A673 (cell line): ENCODE data around the gene DRC7.

Experiments
- EZH2 ChIP-seq: fragments of 200-600 bp; sonication (generic); IDR thresholded peaks from 2 replicates; pipeline ENCODE4 v1.6.1; 2017; ENCODE audit warnings: borderline replicate concordance, low read depth, mild to moderate bottlenecking, mixed read lengths, antibody characterized with exemption, low read length; ENCODE audit not compliant: poor library complexity, severe bottlenecking
- TF ChIP-seq, protein P1 (sequence below): fragments of 300-800, 200-600 bp; sonication (generic); conservative IDR thresholded peaks from 2 replicates; pipeline ENCODE4 v1.5.1; 2017; ENCODE audit warnings: low read depth, mild to moderate bottlenecking, antibody characterized with exemption, low read length, moderate library complexity, mixed read lengths

DNA sequence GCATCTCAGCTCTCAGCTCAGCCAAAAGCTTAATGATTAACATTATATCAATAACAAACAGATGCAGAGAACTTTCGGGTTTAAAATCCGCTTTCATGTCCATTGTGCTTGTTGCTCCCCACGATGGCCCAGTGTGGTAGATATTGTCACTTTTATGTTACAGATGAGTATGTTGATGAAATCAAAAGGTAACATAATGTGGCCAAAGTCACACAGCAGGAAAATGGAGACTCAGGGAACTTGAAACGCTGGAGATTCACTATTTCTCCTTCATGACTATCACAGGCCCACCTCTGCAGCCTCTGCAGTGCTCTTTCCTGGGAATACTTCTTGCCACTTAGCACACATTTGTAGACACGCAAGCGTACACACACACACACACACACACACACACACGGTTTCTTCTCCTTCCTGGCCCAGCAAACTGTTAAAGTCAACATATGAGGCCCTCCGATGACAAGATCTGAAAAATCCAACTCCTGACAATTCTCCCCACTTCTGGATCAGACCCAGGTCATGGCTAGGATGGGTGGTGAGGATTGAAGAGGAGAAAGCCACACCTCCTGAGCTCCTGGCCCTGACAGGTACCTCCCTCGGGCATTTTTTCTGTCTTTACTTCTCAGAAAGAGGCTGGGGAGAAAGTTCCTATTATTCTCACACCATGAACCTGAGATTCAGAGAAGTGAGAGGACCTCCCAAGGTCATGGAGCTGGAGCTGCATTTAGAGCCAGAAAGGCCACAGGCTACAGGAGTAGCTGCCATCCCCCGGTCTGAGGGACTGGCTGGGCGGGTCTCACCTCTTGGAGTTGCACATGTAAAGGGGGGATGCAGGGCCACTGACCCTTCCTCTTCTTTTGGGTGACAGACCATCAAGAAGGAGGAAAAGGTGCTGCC lies 9.7 kb downstream of the DRC7 start:
- TF ChIP-seq, protein P1, sequence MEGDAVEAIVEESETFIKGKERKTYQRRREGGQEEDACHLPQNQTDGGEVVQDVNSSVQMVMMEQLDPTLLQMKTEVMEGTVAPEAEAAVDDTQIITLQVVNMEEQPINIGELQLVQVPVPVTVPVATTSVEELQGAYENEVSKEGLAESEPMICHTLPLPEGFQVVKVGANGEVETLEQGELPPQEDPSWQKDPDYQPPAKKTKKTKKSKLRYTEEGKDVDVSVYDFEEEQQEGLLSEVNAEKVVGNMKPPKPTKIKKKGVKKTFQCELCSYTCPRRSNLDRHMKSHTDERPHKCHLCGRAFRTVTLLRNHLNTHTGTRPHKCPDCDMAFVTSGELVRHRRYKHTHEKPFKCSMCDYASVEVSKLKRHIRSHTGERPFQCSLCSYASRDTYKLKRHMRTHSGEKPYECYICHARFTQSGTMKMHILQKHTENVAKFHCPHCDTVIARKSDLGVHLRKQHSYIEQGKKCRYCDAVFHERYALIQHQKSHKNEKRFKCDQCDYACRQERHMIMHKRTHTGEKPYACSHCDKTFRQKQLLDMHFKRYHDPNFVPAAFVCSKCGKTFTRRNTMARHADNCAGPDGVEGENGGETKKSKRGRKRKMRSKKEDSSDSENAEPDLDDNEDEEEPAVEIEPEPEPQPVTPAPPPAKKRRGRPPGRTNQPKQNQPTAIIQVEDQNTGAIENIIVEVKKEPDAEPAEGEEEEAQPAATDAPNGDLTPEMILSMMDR, result no peak
- no peak for TF ChIP-seq EZH2
